GM23338 (cell line): Measurements from ENCODE around the gene MPND. TPM values are rescaled to one million over a fixed set of nuclear protein-coding genes. Genes with fewer than 3 reads are reported as not detected.

Source experiments
- ATAC-seq: fragments of 200-7000 bp; cut with Tn5 transposase; 3 replicates; pipeline ENCODE4 v1.9.1; 2020
- DNase-seq: peaks from one replicate; pipeline ENCODE4 v3.0.0-alpha.2; 2015; ENCODE audit warnings: low spot score
- H2AFZ ChIP-seq: fragments of 200-600 bp; sonication (generic); 2 replicates; pipeline ENCODE4 v1.8.0; 2016; ENCODE audit warnings: antibody characterized with exemption, mild to moderate bottlenecking, moderate library complexity
- H3F3A ChIP-seq: fragments of 200-600 bp; sonication (generic); replicated peaks from 2 replicates; pipeline ENCODE4 v1.8.0; 2017; ENCODE audit warnings: antibody characterized with exemption, mixed run types, low read depth
- H3K27ac ChIP-seq: fragments of 200-600 bp; sonication (generic); 2 replicates; pipeline ENCODE4 v1.6.1; 2016; ENCODE audit warnings: low read depth
- H3K27me3 ChIP-seq: fragments of 200-600 bp; sonication (generic); 2 replicates; pipeline ENCODE4 v1.8.0; 2016; ENCODE audit warnings: mild to moderate bottlenecking, mixed run types, moderate library complexity; ENCODE audit not compliant: insufficient read depth
- H3K36me3 ChIP-seq: fragments of 200-600 bp; sonication (generic); 2 replicates; pipeline ENCODE4 v1.8.0; 2016; ENCODE audit warnings: mild to moderate bottlenecking; ENCODE audit not compliant: insufficient read depth
- H3K4me1 ChIP-seq: fragments of 200-600 bp; sonication (generic); 2 replicates; pipeline ENCODE4 v1.8.0; 2016; ENCODE audit warnings: mild to moderate bottlenecking, moderate library complexity; ENCODE audit not compliant: insufficient read depth
- H3K4me2 ChIP-seq: fragments of 200-600 bp; sonication (generic); 2 replicates; pipeline ENCODE4 v1.7.1; 2017; ENCODE audit warnings: mixed run types
- H3K4me3 ChIP-seq: fragments of 200-600 bp; sonication (generic); 2 replicates; pipeline ENCODE4 v1.6.1; 2016; ENCODE audit warnings: mixed run types
- H3K79me2 ChIP-seq: fragments of 200-600 bp; sonication (generic); replicated peaks from 2 replicates; pipeline ENCODE4 v1.8.0; 2017; ENCODE audit warnings: mild to moderate bottlenecking; ENCODE audit not compliant: insufficient read depth
- H3K9me2 ChIP-seq: fragments of 200-600 bp; sonication (generic); 2 replicates; pipeline ENCODE4 v1.8.0; 2017; ENCODE audit not compliant: insufficient read depth
- H4K20me1 ChIP-seq: fragments of 200-600 bp; sonication (generic); replicated peaks from 2 replicates; pipeline ENCODE4 v1.8.0; 2017; ENCODE audit warnings: mild to moderate bottlenecking; ENCODE audit not compliant: insufficient read depth
- H3K27ac Mint-ChIP-seq: 2 replicates; pipeline ENCODE4 v1.8.0; 2020; ENCODE audit warnings: inconsistent platforms, mild to moderate bottlenecking, moderate library complexity, mixed read lengths
- H3K27me3 Mint-ChIP-seq: 3 replicates; pipeline ENCODE4 v1.8.0; 2022; ENCODE audit warnings: low read depth, mild to moderate bottlenecking, moderate library complexity, mixed read lengths, inconsistent platforms; ENCODE audit not compliant: insufficient read depth, poor library complexity
- H3K36me3 Mint-ChIP-seq: 3 replicates; pipeline ENCODE4 v1.8.0; 2021; ENCODE audit warnings: low read depth, mild to moderate bottlenecking, inconsistent platforms, moderate library complexity, mixed read lengths
- H3K4me1 Mint-ChIP-seq: 3 replicates; pipeline ENCODE4 v1.8.0; 2020; ENCODE audit warnings: mild to moderate bottlenecking, inconsistent platforms, mixed read lengths
- H3K4me3 Mint-ChIP-seq: 3 replicates; pipeline ENCODE4 v1.8.0; 2021; ENCODE audit warnings: moderate library complexity, mild to moderate bottlenecking, inconsistent platforms, mixed read lengths
- H3K9me3 Mint-ChIP-seq: 3 replicates; pipeline ENCODE4 v1.8.0; 2020; ENCODE audit warnings: moderate library complexity, mild to moderate bottlenecking, inconsistent platforms, mixed read lengths
- EZH2 ChIP-seq: fragments of 200-600 bp; sonication (generic); IDR thresholded peaks from one replicate; pipeline ENCODE4 v1.8.0; 2017; ENCODE audit warnings: antibody characterized with exemption, mild to moderate bottlenecking, low read depth; ENCODE audit not compliant: unreplicated experiment
- EZH2phosphoT487 ChIP-seq: fragments of 200-600 bp; sonication (generic); IDR thresholded peaks from one replicate; pipeline ENCODE4 v1.8.1; 2018; ENCODE audit warnings: antibody characterized with exemption; ENCODE audit not compliant: unreplicated experiment
- ZNF114 ChIP-seq: fragments of 250-450 bp; sonication (Bioruptor Pico); IDR thresholded peaks from 2 replicates; pipeline ENCODE4 v1.5.0; 2020; ENCODE audit warnings: mild to moderate bottlenecking, moderate library complexity
- polyA plus RNA-seq: library from polyadenylated mRNA; unstranded; fragments of >200 nt; fragmentation: Nextera tagmentation; extraction: Ambion mirVana; gene quantifications from 2 replicates; pipeline ENCODE4 v1.2.1, GENCODE V29; 2016
- total RNA-seq: library from RNA; depleted of rRNA; stranded (reverse); fragments of >200 nt; shearing (Covaris generic); gene quantifications from 2 replicates; pipeline ENCODE4 v1.2.3, GENCODE V29; 2014
- TF ChIP-seq, protein P1 (sequence below), 2 experiments: fragments of 200-600 bp in 1 of 2; sonication (generic) in 1 of 2; conservative IDR thresholded peaks; 2 replicates each; pipeline versions ENCODE4 v1.5.1 to v1.6.1; 2016 to 2017; ENCODE audit warnings: antibody characterized with exemption in 2 of 2, low read depth in 2 of 2, mild to moderate bottlenecking in 2 of 2, moderate library complexity in 1 of 2
- TF ChIP-seq, protein P2 (sequence below): fragments of 250-450 bp; sonication (Bioruptor Pico); IDR thresholded peaks from 2 replicates; pipeline ENCODE4 v1.5.0; 2020; ENCODE audit warnings: mild to moderate bottlenecking, moderate library complexity
- TF ChIP-seq, protein P3 (sequence below): IDR thresholded peaks from one replicate; pipeline ENCODE4 v1.6.1; 2018; ENCODE audit warnings: antibody characterized with exemption; ENCODE audit not compliant: unreplicated experiment

The MPND gene
- total and polyA plus RNA-seq, 2 experiments from 2014 or later: 11.8 to 15.6 TPM

DNA sequence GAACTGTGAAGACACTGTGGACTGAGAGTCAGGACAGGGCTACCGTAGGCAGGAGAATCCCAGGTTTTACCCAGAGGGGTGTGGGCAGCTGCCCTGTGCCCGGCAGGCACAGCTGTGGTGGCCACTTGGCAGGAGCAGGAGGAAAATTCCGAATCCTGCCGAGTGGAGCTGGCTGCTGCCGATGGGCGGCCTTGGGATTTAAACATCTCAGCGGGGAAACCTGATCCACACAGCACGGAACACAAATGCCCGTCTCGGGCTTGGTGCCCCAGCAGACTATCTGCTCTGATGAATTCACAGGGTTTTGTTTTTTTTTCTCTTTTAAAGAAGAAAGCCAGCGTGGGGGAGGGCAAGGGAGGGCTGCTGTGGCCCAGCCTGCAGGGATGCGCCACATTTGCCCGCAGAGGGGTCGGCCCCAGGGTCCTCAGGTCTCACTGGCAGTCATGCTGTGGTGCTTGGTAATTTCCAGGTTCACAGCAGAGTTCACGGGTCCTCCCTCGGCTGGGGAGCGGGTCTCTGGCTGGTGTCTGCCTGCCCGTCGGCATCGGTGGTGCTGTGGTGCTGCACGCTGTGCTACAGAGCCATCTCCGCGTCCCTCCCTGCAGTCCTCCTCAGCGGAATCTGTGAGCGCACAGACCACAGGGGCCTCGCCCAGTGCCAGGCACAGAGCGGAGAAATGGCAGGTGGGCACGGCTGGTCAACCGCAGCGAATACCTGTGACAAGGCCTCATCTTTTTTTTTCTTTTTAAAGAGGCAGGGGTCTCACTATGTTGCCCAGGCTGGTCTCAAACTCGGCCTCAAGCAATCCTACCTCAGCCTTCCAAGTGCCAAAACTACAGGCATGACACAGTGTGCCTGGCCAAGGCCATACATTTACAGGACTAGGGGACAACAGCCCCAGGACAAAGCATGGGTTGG is 28.1 kb downstream of the MPND start:
- Histone ChIP-seq H3K79me2 (peaks cover 52% of the 10 kb centered on the region), H3K4me2 (no peak overlapping the region), H3K4me3 (no peak overlapping the region), H3F3A (0 out of 2 replicates have a peak, but pooled peaks cover 13% of the 10 kb centered on the region), H3K9me2 (no peaks in the 10 kb centered on the region), H3K27me3 (no peaks in the 10 kb centered on the region), H2AFZ (no peak overlapping the region), H3K27ac (peak overlapping the region; percentile 39; the same call in 1 of the 2 replicates), H3K36me3 (no peaks in the 10 kb centered on the region), H3K4me1 (peaks cover 32% of the 10 kb centered on the region), H4K20me1 (peaks cover 16% of the 10 kb centered on the region; the same call in 1 of the 2 replicates)
- Mint-ChIP-seq H3K36me3 (no peaks in the 10 kb centered on the region), H3K9me3 (no peaks in the 10 kb centered on the region), H3K4me3 (no peak overlapping the region), H3K27ac (no peak overlapping the region), H3K27me3 (peaks cover 31% of the 10 kb centered on the region), H3K4me1 (peaks cover 43% of the 10 kb centered on the region)
- TF ChIP-seq, protein P1, sequence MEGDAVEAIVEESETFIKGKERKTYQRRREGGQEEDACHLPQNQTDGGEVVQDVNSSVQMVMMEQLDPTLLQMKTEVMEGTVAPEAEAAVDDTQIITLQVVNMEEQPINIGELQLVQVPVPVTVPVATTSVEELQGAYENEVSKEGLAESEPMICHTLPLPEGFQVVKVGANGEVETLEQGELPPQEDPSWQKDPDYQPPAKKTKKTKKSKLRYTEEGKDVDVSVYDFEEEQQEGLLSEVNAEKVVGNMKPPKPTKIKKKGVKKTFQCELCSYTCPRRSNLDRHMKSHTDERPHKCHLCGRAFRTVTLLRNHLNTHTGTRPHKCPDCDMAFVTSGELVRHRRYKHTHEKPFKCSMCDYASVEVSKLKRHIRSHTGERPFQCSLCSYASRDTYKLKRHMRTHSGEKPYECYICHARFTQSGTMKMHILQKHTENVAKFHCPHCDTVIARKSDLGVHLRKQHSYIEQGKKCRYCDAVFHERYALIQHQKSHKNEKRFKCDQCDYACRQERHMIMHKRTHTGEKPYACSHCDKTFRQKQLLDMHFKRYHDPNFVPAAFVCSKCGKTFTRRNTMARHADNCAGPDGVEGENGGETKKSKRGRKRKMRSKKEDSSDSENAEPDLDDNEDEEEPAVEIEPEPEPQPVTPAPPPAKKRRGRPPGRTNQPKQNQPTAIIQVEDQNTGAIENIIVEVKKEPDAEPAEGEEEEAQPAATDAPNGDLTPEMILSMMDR (conservative IDR thresholded peaks at IDR 0.05; ENCODE audit: low read depth in 2 of 2): no peak
- TF ChIP-seq, protein P2, sequence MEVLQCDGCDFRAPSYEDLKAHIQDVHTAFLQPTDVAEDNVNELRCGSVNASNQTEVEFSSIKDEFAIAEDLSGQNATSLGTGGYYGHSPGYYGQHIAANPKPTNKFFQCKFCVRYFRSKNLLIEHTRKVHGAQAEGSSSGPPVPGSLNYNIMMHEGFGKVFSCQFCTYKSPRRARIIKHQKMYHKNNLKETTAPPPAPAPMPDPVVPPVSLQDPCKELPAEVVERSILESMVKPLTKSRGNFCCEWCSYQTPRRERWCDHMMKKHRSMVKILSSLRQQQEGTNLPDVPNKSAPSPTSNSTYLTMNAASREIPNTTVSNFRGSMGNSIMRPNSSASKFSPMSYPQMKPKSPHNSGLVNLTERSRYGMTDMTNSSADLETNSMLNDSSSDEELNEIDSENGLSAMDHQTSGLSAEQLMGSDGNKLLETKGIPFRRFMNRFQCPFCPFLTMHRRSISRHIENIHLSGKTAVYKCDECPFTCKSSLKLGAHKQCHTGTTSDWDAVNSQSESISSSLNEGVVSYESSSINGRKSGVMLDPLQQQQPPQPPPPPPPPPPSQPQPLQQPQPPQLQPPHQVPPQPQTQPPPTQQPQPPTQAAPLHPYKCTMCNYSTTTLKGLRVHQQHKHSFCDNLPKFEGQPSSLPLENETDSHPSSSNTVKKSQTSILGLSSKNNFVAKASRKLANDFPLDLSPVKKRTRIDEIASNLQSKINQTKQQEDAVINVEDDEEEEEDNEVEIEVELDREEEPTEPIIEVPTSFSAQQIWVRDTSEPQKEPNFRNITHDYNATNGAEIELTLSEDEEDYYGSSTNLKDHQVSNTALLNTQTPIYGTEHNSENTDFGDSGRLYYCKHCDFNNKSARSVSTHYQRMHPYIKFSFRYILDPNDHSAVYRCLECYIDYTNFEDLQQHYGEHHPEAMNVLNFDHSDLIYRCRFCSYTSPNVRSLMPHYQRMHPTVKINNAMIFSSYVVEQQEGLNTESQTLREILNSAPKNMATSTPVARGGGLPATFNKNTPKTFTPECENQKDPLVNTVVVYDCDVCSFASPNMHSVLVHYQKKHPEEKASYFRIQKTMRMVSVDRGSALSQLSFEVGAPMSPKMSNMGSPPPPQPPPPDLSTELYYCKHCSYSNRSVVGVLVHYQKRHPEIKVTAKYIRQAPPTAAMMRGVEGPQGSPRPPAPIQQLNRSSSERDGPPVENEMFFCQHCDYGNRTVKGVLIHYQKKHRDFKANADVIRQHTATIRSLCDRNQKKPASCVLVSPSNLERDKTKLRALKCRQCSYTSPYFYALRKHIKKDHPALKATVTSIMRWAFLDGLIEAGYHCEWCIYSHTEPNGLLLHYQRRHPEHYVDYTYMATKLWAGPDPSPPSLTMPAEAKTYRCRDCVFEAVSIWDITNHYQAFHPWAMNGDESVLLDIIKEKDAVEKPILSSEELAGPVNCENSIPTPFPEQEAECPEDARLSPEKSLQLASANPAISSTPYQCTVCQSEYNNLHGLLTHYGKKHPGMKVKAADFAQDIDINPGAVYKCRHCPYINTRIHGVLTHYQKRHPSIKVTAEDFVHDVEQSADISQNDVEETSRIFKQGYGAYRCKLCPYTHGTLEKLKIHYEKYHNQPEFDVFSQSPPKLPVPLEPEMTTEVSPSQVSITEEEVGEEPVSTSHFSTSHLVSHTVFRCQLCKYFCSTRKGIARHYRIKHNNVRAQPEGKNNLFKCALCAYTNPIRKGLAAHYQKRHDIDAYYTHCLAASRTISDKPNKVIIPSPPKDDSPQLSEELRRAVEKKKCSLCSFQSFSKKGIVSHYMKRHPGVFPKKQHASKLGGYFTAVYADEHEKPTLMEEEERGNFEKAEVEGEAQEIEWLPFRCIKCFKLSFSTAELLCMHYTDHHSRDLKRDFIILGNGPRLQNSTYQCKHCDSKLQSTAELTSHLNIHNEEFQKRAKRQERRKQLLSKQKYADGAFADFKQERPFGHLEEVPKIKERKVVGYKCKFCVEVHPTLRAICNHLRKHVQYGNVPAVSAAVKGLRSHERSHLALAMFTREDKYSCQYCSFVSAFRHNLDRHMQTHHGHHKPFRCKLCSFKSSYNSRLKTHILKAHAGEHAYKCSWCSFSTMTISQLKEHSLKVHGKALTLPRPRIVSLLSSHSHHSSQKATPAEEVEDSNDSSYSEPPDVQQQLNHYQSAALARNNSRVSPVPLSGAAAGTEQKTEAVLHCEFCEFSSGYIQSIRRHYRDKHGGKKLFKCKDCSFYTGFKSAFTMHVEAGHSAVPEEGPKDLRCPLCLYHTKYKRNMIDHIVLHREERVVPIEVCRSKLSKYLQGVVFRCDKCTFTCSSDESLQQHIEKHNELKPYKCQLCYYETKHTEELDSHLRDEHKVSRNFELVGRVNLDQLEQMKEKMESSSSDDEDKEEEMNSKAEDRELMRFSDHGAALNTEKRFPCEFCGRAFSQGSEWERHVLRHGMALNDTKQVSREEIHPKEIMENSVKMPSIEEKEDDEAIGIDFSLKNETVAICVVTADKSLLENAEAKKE: no peak
- no peak for TF ChIP-seq ZNF114 (CRISPR knock-in tag)
- no peak for TF ChIP-seq EZH2phosphoT487
- TF ChIP-seq, protein P3, sequence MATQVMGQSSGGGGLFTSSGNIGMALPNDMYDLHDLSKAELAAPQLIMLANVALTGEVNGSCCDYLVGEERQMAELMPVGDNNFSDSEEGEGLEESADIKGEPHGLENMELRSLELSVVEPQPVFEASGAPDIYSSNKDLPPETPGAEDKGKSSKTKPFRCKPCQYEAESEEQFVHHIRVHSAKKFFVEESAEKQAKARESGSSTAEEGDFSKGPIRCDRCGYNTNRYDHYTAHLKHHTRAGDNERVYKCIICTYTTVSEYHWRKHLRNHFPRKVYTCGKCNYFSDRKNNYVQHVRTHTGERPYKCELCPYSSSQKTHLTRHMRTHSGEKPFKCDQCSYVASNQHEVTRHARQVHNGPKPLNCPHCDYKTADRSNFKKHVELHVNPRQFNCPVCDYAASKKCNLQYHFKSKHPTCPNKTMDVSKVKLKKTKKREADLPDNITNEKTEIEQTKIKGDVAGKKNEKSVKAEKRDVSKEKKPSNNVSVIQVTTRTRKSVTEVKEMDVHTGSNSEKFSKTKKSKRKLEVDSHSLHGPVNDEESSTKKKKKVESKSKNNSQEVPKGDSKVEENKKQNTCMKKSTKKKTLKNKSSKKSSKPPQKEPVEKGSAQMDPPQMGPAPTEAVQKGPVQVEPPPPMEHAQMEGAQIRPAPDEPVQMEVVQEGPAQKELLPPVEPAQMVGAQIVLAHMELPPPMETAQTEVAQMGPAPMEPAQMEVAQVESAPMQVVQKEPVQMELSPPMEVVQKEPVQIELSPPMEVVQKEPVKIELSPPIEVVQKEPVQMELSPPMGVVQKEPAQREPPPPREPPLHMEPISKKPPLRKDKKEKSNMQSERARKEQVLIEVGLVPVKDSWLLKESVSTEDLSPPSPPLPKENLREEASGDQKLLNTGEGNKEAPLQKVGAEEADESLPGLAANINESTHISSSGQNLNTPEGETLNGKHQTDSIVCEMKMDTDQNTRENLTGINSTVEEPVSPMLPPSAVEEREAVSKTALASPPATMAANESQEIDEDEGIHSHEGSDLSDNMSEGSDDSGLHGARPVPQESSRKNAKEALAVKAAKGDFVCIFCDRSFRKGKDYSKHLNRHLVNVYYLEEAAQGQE: no peak
- no peak for TF ChIP-seq EZH2
- no peak for ATAC-seq
- DNase-seq: no peak
